ENCODE data around the gene ABCA2.

DNA sequence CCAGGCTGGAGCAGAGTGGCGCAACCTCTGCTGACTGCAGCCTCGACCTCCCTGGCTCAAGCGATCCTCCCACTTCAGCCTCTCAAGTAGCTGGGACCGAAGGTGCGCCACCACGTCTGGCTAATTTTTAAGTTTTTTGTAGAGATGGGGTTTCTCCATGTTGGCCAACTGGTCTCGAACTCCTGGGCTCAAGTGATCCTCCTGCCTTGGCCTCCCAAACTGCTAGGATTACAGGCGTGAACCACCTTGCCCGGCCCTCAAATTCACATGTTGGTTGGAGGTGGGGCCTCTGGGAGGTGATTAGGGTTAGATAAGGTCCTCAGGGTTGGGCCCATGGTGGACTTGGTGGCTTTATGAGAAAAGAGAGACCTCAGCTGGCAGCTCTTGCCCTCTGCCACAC lies 65.9 kb downstream of the ABCA2 start:
- TF ChIP-seq POLR2A (IDR thresholded peaks at IDR 0.05) (no peak), CTCF (IDR thresholded peaks at IDR 0.05) (no peak)
